Endothelial cell (in vitro differentiated cells): ENCODE measurements around the gene SUSD1. TPM values are rescaled to one million over a fixed set of nuclear protein-coding genes. Genes with fewer than 3 reads are reported as not detected.

ENCODE experiments used
- DNase-seq: peaks from one replicate; pipeline ENCODE4 v3.0.0; 2021; ENCODE audit warnings: low spot score
- H3K27ac Mint-ChIP-seq: one replicate; pipeline ENCODE4 v1.8.0; 2021; ENCODE audit warnings: mixed read lengths, inconsistent platforms; ENCODE audit not compliant: unreplicated experiment
- H3K27me3 Mint-ChIP-seq: one replicate; pipeline ENCODE4 v1.8.0; 2021; ENCODE audit warnings: mild to moderate bottlenecking, moderate library complexity, mixed read lengths, inconsistent platforms; ENCODE audit not compliant: unreplicated experiment
- H3K36me3 Mint-ChIP-seq: one replicate; pipeline ENCODE4 v1.8.0; 2021; ENCODE audit warnings: mild to moderate bottlenecking, low read depth, mixed read lengths, inconsistent platforms; ENCODE audit not compliant: unreplicated experiment
- H3K4me1 Mint-ChIP-seq: one replicate; pipeline ENCODE4 v1.8.0; 2021; ENCODE audit warnings: mild to moderate bottlenecking, mixed read lengths, inconsistent platforms; ENCODE audit not compliant: unreplicated experiment
- H3K4me3 Mint-ChIP-seq: one replicate; pipeline ENCODE4 v1.8.0; 2021; ENCODE audit warnings: mild to moderate bottlenecking, mixed read lengths, inconsistent platforms; ENCODE audit not compliant: unreplicated experiment
- H3K9me3 Mint-ChIP-seq: one replicate; pipeline ENCODE4 v1.8.0; 2021; ENCODE audit warnings: mixed read lengths, inconsistent platforms; ENCODE audit not compliant: unreplicated experiment
- total RNA-seq: library from RNA; stranded (reverse); fragmentation: NEBNext Ultra II Directional; extraction: Animal tissue kit (Norgen Biotek cat#: 25700); gene quantifications from one replicate; pipeline ENCODE4 v1.2.1, GENCODE V29; 2021; ENCODE audit not compliant: unreplicated experiment
- TF ChIP-seq, protein P1 (sequence below): fragments of 200-600 bp; sonication (generic); IDR thresholded peaks from one replicate; pipeline ENCODE4 v1.5.0; 2021; ENCODE audit warnings: antibody characterized with exemption; ENCODE audit not compliant: unreplicated experiment

SUSD1 gene
- total RNA-seq, 1 donor from 2014 or later: 5.7 TPM

DNA sequence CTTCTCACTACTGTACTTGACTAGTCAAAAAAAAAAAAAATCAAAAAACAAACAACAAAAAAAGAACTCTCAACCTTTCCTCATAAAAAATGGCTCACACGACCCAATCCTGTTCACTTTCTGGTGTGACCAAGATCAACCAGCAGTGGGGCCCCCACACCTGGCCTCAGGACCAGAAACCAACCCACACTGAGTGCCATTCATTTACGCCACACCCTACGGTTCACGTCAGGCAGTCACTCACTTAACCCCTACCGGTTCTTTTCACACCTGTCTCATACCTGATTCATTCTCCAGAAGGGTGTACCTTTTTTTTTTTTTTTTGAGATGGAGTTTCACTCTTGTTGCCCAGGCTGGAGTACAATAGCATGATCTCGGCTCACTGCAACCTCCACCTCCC lies 5.7 kb downstream of the SUSD1 start:
- no peak for DNase-seq
- no peak overlapping the region for H3K27ac Mint-ChIP-seq
- no peak overlapping the region for H3K4me3 Mint-ChIP-seq
- H3K9me3 Mint-ChIP-seq: no peaks in the 10 kb centered on the region
- H3K36me3 Mint-ChIP-seq: peaks cover 10% of the 10 kb centered on the region
- peaks cover 13% of the 10 kb centered on the region for H3K4me1 Mint-ChIP-seq
- peaks cover 8% of the 10 kb centered on the region for H3K27me3 Mint-ChIP-seq
- TF ChIP-seq, protein P1, sequence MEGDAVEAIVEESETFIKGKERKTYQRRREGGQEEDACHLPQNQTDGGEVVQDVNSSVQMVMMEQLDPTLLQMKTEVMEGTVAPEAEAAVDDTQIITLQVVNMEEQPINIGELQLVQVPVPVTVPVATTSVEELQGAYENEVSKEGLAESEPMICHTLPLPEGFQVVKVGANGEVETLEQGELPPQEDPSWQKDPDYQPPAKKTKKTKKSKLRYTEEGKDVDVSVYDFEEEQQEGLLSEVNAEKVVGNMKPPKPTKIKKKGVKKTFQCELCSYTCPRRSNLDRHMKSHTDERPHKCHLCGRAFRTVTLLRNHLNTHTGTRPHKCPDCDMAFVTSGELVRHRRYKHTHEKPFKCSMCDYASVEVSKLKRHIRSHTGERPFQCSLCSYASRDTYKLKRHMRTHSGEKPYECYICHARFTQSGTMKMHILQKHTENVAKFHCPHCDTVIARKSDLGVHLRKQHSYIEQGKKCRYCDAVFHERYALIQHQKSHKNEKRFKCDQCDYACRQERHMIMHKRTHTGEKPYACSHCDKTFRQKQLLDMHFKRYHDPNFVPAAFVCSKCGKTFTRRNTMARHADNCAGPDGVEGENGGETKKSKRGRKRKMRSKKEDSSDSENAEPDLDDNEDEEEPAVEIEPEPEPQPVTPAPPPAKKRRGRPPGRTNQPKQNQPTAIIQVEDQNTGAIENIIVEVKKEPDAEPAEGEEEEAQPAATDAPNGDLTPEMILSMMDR: no peak

DNA sequence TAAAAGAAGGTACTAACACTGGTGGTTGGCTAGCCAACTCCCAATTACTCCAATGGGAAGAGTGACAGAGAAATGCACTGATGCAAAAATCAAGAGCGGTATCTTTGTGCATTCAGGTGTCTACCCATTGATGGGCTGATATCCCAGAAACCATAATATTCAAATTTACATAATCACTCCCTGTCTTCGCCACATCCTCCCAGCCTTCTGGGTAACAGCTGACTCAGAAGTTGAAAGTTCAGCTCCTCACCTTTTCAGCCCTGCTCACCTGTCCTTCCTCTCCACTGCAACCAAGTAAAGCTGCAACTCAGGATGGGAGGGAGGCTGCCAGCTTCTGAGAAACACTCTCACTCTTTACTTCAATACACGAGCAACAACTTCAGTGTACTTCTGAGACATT lies 6.9 kb downstream of the SUSD1 start:
- TF ChIP-seq, protein P1: no peak
- peaks cover 5% of the 10 kb centered on the region for H3K27me3 Mint-ChIP-seq
- DNase-seq: no peak
- no peaks in the 10 kb centered on the region for H3K9me3 Mint-ChIP-seq
- peaks cover 5% of the 10 kb centered on the region for H3K36me3 Mint-ChIP-seq
- H3K4me1 Mint-ChIP-seq: peaks cover 7% of the 10 kb centered on the region
- no peak overlapping the region for H3K27ac Mint-ChIP-seq
- no peak overlapping the region for H3K4me3 Mint-ChIP-seq

DNA sequence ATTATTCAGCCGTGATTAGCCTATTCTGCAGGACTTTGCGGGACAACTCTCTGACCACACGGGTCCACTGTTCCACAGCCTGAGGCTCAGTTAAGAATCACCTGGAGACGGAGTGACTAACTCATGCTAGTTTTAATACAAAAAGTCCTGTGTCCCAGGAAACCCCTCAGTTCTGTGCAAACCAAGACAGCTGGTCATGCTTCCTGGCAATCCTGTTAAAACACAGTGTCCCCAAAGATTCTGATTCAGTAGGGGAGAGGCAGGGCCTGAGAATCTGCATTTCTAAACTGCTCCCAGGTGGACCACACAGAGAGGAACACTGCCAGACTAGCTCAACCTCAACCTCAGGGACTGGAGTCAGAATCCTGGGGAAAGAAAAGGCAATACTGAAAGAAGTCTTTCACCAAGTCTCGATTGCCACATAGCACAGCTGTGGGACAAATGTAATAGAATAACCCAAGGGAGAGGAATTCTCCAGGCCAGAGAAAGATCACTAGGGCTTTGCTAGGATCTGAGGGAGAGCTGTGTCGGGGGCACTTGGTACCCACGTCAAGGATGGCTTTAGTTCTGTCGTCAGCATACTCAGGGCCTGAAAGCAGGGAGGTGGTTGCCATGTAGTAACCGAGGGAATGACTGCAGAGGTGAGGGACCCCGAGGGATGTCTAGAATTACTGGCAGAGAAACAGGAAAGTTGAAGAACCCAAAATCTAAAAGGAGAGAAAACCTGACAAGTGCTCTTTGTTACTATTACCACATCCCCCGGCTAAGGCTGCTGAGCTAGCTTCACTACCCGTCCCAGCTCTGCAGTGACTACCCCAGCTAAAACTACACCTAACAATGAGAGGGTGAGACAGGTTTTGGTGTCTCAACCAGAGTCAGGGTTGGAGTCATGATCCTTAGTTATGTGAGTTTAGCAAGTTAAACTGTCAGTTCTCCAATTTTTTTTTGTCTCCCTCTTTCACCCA lies 8.6 kb downstream of the SUSD1 start:
- no peak overlapping the region for H3K27ac Mint-ChIP-seq
- TF ChIP-seq, protein P1: no peak
- no peak overlapping the region for H3K4me3 Mint-ChIP-seq
- no peaks in the 10 kb centered on the region for H3K9me3 Mint-ChIP-seq
- H3K27me3 Mint-ChIP-seq: no peaks in the 10 kb centered on the region
- DNase-seq: no peak
- no peaks in the 10 kb centered on the region for H3K36me3 Mint-ChIP-seq
- H3K4me1 Mint-ChIP-seq: no peaks in the 10 kb centered on the region

DNA sequence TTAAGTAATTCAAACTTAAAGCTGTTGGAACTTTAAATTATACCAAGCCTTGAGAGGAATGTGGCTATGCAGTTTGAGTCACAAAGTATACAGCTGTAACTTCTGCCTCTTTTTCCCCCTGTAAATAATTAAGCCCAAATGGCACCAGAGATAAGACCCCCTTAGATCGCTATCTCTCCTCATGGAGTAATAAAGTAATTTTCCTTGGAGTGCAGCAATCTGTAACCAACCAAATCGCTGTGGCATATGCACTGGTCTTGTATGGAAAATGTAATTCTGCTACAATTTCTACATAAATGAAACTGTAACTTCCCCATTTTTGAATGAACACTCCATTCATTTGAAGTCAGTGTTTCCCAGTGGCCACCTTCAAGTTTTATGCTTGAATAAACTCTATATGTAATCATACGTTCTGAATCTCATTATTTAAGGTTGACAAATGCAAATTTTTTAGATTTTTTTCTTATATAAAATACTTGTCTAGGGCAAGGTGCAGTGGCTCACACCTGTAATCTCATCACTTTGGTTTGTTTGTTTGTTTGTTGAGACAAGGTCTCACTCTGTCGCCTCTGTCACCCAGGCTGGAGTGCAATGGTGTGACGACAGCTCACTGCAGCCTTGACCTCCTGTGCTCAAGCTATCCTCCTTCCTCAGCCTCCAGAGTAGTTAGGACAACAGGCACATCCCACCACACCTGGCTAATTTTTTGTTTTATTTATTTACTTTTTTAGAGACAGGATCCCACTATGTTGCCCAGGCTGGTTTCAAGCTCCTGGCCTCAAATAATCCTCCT lies 12.3 kb downstream of the SUSD1 start:
- TF ChIP-seq, protein P1: no peak
- no peaks in the 10 kb centered on the region for H3K9me3 Mint-ChIP-seq
- no peaks in the 10 kb centered on the region for H3K4me1 Mint-ChIP-seq
- no peak for DNase-seq
- H3K4me3 Mint-ChIP-seq: no peak overlapping the region
- no peaks in the 10 kb centered on the region for H3K27me3 Mint-ChIP-seq
- H3K27ac Mint-ChIP-seq: no peak overlapping the region
- no peaks in the 10 kb centered on the region for H3K36me3 Mint-ChIP-seq
